Measurements from ENCODE around the gene BID.

Gene BID

DNA sequence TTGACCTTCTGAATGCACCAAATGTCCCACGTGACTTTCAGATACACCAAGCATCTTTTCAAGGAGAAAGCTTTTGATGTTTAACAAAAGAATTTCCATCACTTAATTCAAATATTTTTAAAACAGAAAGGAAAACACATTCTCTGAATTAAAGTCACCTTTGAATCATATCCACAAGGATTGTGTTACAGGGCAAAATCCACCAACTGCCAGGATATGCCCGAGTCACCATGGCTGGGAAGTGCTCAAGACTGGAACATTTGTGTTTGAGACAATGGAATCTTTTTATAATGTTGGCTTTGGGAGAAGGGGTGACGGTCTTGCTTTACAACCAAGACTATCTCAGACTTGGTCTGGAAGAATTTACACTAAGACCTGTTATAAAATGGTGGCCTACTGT lies 40.8 kb downstream of the BID start:
- H3K27ac ChIP-seq (ENCODE audit: low read depth, low read length), result no peak overlapping the region
- no peaks in the 10 kb centered on the region for H3F3A ChIP-seq (ENCODE audit: control insufficient read depth, insufficient read depth)
- H3K4me2 ChIP-seq (ENCODE audit: low read length), result no peak overlapping the region
- H3K9me3 ChIP-seq (ENCODE audit: control insufficient read depth, insufficient read depth, low read length), result no peaks in the 10 kb centered on the region
- H3K79me2 ChIP-seq (ENCODE audit: control insufficient read depth, low read length), result no peaks in the 10 kb centered on the region
- H3K36me3 ChIP-seq (ENCODE audit: control insufficient read depth, low read length), result peaks cover 64% of the 10 kb centered on the region
- no peaks in the 10 kb centered on the region for H3K4me1 ChIP-seq (ENCODE audit: control insufficient read depth, low read length)
- H3K27me3 ChIP-seq (ENCODE audit: control insufficient read depth, low read length), result no peaks in the 10 kb centered on the region
- H3K9me2 ChIP-seq (replicated peaks; ENCODE audit: control insufficient read depth, low read length), result no peaks in the 10 kb centered on the region
- no peaks in the 10 kb centered on the region for H4K20me1 ChIP-seq (ENCODE audit: control insufficient read depth, insufficient read depth, low read depth, low read length)
- no peak overlapping the region for H3K4me3 ChIP-seq (ENCODE audit: low read length)
- no peak for TF ChIP-seq EZH2phosphoT487 (IDR thresholded peaks at IDR 0.05; ENCODE audit: borderline replicate concordance, low read length)
- TF ChIP-seq, protein P1, sequence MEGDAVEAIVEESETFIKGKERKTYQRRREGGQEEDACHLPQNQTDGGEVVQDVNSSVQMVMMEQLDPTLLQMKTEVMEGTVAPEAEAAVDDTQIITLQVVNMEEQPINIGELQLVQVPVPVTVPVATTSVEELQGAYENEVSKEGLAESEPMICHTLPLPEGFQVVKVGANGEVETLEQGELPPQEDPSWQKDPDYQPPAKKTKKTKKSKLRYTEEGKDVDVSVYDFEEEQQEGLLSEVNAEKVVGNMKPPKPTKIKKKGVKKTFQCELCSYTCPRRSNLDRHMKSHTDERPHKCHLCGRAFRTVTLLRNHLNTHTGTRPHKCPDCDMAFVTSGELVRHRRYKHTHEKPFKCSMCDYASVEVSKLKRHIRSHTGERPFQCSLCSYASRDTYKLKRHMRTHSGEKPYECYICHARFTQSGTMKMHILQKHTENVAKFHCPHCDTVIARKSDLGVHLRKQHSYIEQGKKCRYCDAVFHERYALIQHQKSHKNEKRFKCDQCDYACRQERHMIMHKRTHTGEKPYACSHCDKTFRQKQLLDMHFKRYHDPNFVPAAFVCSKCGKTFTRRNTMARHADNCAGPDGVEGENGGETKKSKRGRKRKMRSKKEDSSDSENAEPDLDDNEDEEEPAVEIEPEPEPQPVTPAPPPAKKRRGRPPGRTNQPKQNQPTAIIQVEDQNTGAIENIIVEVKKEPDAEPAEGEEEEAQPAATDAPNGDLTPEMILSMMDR (IDR thresholded peaks at IDR 0.05; ENCODE audit: low read depth, low read length, poor library complexity, severe bottlenecking), result no peak

DNA sequence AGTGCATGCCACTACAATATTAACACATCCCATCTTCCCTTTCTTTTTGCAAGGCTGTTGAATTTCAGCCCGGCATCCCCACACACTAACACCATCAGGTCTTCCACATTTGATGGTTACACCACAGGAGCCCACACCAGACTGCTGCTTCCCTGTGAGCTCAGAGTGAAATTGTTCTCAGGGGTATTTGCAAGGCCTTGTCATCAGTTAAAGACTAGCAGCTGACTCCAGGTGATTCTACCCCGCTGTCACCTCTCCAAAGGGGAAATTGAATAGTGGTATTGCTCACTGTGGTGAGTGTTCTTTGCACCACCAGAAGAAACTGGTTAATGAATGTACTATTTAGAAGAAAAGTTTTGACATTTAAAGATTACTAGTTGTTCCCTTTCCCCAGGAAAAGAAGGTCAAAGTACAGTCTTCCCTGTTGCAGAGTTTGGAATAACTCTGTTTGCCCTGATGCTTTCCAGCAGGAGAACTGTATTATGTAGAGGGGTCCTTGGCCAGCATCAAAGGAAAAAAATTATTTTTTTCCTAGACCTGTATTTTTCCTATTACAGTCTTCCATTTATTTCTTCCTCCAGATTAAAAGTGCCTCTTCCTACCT lies 41.9 kb downstream of the BID start:
- no peaks in the 10 kb centered on the region for H3K9me3 ChIP-seq (ENCODE audit: control insufficient read depth, insufficient read depth, low read length)
- peaks cover 63% of the 10 kb centered on the region for H3K36me3 ChIP-seq (ENCODE audit: control insufficient read depth, low read length)
- no peaks in the 10 kb centered on the region for H4K20me1 ChIP-seq (ENCODE audit: control insufficient read depth, insufficient read depth, low read depth, low read length)
- H3K4me3 ChIP-seq (ENCODE audit: low read length), result no peak overlapping the region
- no peaks in the 10 kb centered on the region for H3K9me2 ChIP-seq (replicated peaks; ENCODE audit: control insufficient read depth, low read length)
- no peak for TF ChIP-seq EZH2phosphoT487 (IDR thresholded peaks at IDR 0.05; ENCODE audit: borderline replicate concordance, low read length)
- TF ChIP-seq, protein P1 (IDR thresholded peaks at IDR 0.05; ENCODE audit: low read depth, low read length, poor library complexity, severe bottlenecking), result no peak
- no peak overlapping the region for H3K27ac ChIP-seq (ENCODE audit: low read depth, low read length)
- H3K79me2 ChIP-seq (ENCODE audit: control insufficient read depth, low read length), result no peaks in the 10 kb centered on the region
- H3F3A ChIP-seq (ENCODE audit: control insufficient read depth, insufficient read depth), result no peaks in the 10 kb centered on the region
- H3K27me3 ChIP-seq (ENCODE audit: control insufficient read depth, low read length), result no peaks in the 10 kb centered on the region
- no peaks in the 10 kb centered on the region for H3K4me1 ChIP-seq (ENCODE audit: control insufficient read depth, low read length)
- no peak overlapping the region for H3K4me2 ChIP-seq (ENCODE audit: low read length)

DNA sequence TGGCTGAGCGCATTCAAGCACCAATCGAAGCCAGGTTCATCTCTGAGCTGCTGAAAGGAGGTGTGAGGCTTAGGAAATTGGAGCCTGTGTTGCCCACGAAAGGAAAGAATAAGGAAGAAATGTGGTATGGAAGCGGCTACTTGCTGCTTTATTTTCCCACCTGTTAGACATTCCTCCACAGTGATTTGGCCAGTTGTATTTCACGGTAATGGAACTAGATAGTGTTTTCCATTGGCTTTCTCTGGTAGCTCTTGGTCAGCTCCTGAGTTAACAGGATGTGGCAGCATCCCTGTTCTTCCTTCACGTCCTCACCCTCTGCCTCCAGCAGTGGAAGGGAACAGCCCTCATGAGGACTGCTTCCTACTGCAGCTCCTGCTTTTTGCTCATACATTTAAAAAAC lies 44.7 kb downstream of the BID start:
- H3K27me3 ChIP-seq (ENCODE audit: control insufficient read depth, low read length), result no peaks in the 10 kb centered on the region
- TF ChIP-seq, protein P1 (IDR thresholded peaks at IDR 0.05; ENCODE audit: low read depth, low read length, poor library complexity, severe bottlenecking), result no peak
- no peak for TF ChIP-seq EZH2phosphoT487 (IDR thresholded peaks at IDR 0.05; ENCODE audit: borderline replicate concordance, low read length)
- H3K27ac ChIP-seq (ENCODE audit: low read depth, low read length), result no peak overlapping the region
- no peak overlapping the region for H3K4me3 ChIP-seq (ENCODE audit: low read length)
- no peak overlapping the region for H3K4me2 ChIP-seq (ENCODE audit: low read length)
- peaks cover 60% of the 10 kb centered on the region for H3K36me3 ChIP-seq (ENCODE audit: control insufficient read depth, low read length)
- H3F3A ChIP-seq (ENCODE audit: control insufficient read depth, insufficient read depth), result no peaks in the 10 kb centered on the region
- no peaks in the 10 kb centered on the region for H3K9me3 ChIP-seq (ENCODE audit: control insufficient read depth, insufficient read depth, low read length)
- no peaks in the 10 kb centered on the region for H3K79me2 ChIP-seq (ENCODE audit: control insufficient read depth, low read length)
- H3K9me2 ChIP-seq (replicated peaks; ENCODE audit: control insufficient read depth, low read length), result no peaks in the 10 kb centered on the region
- no peaks in the 10 kb centered on the region for H3K4me1 ChIP-seq (ENCODE audit: control insufficient read depth, low read length)
- H4K20me1 ChIP-seq (ENCODE audit: control insufficient read depth, insufficient read depth, low read depth, low read length), result no peaks in the 10 kb centered on the region

Data from DOHH2 (cell line).